ENCODE measurements around the gene KDF1. TPM values are rescaled to one million over a fixed set of nuclear protein-coding genes. Genes with fewer than 3 reads are reported as not detected.

Gene KDF1
- 0.04 TPM in 1 of 2 replicates, not detected in the other for polyA plus RNA-seq (2011; rRNA removed)
- polyA minus RNA-seq (2011; rRNA and poly(A)+ RNA removed), result not detected in 2 replicates

- peaks cover 14% of the 10 kb centered on the region for H3K27me3 ChIP-seq (ENCODE audit: control insufficient read depth, insufficient read depth, low read length)
- no peaks in the 10 kb centered on the region for H3K36me3 ChIP-seq (ENCODE audit: control insufficient read depth, insufficient read depth, low read length)
- H3K4me3 ChIP-seq (ENCODE audit: low read depth, low read length), result peak within 1 kb of the TSS; percentile 29
- ChIA-PET POLR2A (no interaction called here), CTCF (interaction anchor here (0.7 to 2.0 kb wide), 2 partner anchors 87 to 140 kb away, joined by 4 read pairs; no protein-coding TSS in a partner anchor)
- no peak for DNase-seq (ENCODE audit: low read depth)
- no peak for TF ChIP-seq CTCF (IDR thresholded peaks at IDR 0.05; ENCODE audit: insufficient read depth, low read depth, low read length)
Observed at GRCh38 chr1:26959722-26960624, at the start of gene KDF1. TSS of gene KDF1 (minus strand) at chr1:26960468. CDS start at chr1:26952380, 8,088 bp downstream.

GRCh38 chr1:27009601-27010197 is 49.4 kb upstream of the KDF1 start:
- 0 out of 2 replicates have a peak, but pooled peaks cover 2% of the 10 kb centered on the region for H3K36me3 ChIP-seq (ENCODE audit: control insufficient read depth, insufficient read depth, low read length)
- TF ChIP-seq CTCF (IDR thresholded peaks at IDR 0.05; ENCODE audit: insufficient read depth, low read depth, low read length), result no peak
- CTCF ChIA-PET, result interaction anchor here (1.5 to 2.1 kb wide), 3 partner anchors 11 to 13 kb away, joined by 6 to 10 read pairs (median 7); no protein-coding TSS in a partner anchor
- no peaks in the 10 kb centered on the region for H3K27me3 ChIP-seq (ENCODE audit: control insufficient read depth, insufficient read depth, low read length)
- no peak overlapping the region for H3K4me3 ChIP-seq (ENCODE audit: low read depth, low read length)
- no peak for DNase-seq (ENCODE audit: low read depth)
- POLR2A ChIA-PET, result no interaction called here

GRCh38 chr1:27007909-27008582 is 47.8 kb upstream of the KDF1 start:
- H3K4me3 ChIP-seq (ENCODE audit: low read depth, low read length), result no peak overlapping the region
- ChIA-PET POLR2A (no interaction called here), CTCF (interaction anchor here (0.9 to 2.1 kb wide), 4 partner anchors 11 to 94 kb away, joined by 3 to 10 read pairs (median 4); no protein-coding TSS in a partner anchor)
- DNase-seq (ENCODE audit: low read depth), result no peak
- TF ChIP-seq CTCF (IDR thresholded peaks at IDR 0.05; ENCODE audit: insufficient read depth, low read depth, low read length), result no peak
- H3K27me3 ChIP-seq (ENCODE audit: control insufficient read depth, insufficient read depth, low read length), result no peaks in the 10 kb centered on the region
- H3K36me3 ChIP-seq (ENCODE audit: control insufficient read depth, insufficient read depth, low read length), result 0 out of 2 replicates have a peak, but pooled peaks cover 2% of the 10 kb centered on the region

- TF ChIP-seq CTCF (IDR thresholded peaks at IDR 0.05; ENCODE audit: insufficient read depth, low read depth, low read length), result no peak
- Histone ChIP-seq H3K4me3 (ENCODE audit: low read depth, low read length) (no peak overlapping the region), H3K36me3 (ENCODE audit: control insufficient read depth, insufficient read depth, low read length) (0 out of 2 replicates have a peak, but pooled peaks cover 4% of the 10 kb centered on the region), H3K27me3 (ENCODE audit: control insufficient read depth, insufficient read depth, low read length) (no peaks in the 10 kb centered on the region)
- no peak for DNase-seq (ENCODE audit: low read depth)
- ChIA-PET POLR2A (interaction anchor here (0.5 kb wide), 1 partner anchor 7 kb away, joined by 4 read pairs; no protein-coding TSS in a partner anchor), CTCF (interaction anchor here (1.2 to 1.3 kb wide), 2 partner anchors 37 to 40 kb away, joined by 3 to 4 read pairs; no protein-coding TSS in a partner anchor)
Observed at GRCh38 chr1:27006683-27007082, 46.4 kb upstream of the KDF1 start.

Data from BJ (cell line).